GM12878 (cell line): ENCODE results near the gene SLX4IP. TPM values are rescaled to one million over a fixed set of nuclear protein-coding genes. Genes with fewer than 3 reads are reported as not detected.

Experiments
- ATAC-seq: fragments of 200-7000 bp; cut with Tn5 transposase; 3 replicates; pipeline ENCODE4 v1.9.1; 2020; ENCODE audit warnings: mild to moderate bottlenecking, moderate library complexity
- BruUV-seq: library from RNA; stranded (reverse); fragments of 400-500 nt; replicated peaks from 2 replicates; lab custom pipeline; 2021; lab: Mats Ljungman, UMichigan
- CTCF ChIA-PET: fragments of 300-600 bp; sonication (Branson Sonifier 250); formaldehyde crosslinking; extraction: SDS; loops from one replicate; lab custom pipeline; 2021; ENCODE audit warnings: inconsistent platforms; lab: Yijun Ruan, JAX
- POLR2A ChIA-PET: fragments of 350-600 bp; formaldehyde crosslinking; extraction: SDS; loops from one replicate; lab custom pipeline; 2021; ENCODE audit warnings: inconsistent platforms; lab: Charles Lee
- RAD21 ChIA-PET: fragments of 300-600 bp; sonication (Branson Sonifier 250); formaldehyde crosslinking; loops from one replicate; lab custom pipeline; 2023; ENCODE audit warnings: antibody characterized with exemption; ENCODE audit not compliant: unreplicated experiment; lab: Charles Lee
- SMC1A ChIA-PET: fragments of 300-600 bp; sonication (Branson Sonifier 250); formaldehyde crosslinking; loops from one replicate; lab custom pipeline; 2023; ENCODE audit not compliant: unreplicated experiment, uncharacterized antibody; lab: Charles Lee
- DNase-seq: peaks from one replicate; pipeline ENCODE4 v3.0.0-alpha.2; 2011; ENCODE audit warnings: low read depth, low spot score
- FAIRE-seq: peaks from 3 replicates; lab custom pipeline; 2011; peaks lifted over from hg19 to GRCh38; lab: Jason Lieb, UNC
- H2AFZ ChIP-seq: 2 replicates; pipeline ENCODE4 v1.6.0; 2011; ENCODE audit warnings: low read depth, low read length, control low read depth; ENCODE audit not compliant: control insufficient read depth
- H3K27ac ChIP-seq: 2 replicates; pipeline ENCODE4 v1.5.1; 2011; ENCODE audit warnings: control low read depth; ENCODE audit not compliant: control insufficient read depth, insufficient read depth
- H3K27me3 ChIP-seq, 2 experiments: replicated peaks in 1 of 2; 2 replicates each; pipeline versions ENCODE4 v1.6.0 to v1.6.1; 2011; ENCODE audit warnings: low read length in 1 of 2; ENCODE audit not compliant: control insufficient read depth in 2 of 2, insufficient read depth in 2 of 2
- H3K36me3 ChIP-seq, 2 experiments: 2 replicates each; pipeline ENCODE4 v1.5.1; 2011; ENCODE audit warnings: low read length in 1 of 2; ENCODE audit not compliant: control insufficient read depth in 2 of 2, insufficient read depth in 2 of 2
- H3K4me1 ChIP-seq: 2 replicates; pipeline ENCODE4 v1.6.1; 2011; ENCODE audit warnings: mild to moderate bottlenecking, low read length, moderate library complexity, mixed read lengths; ENCODE audit not compliant: control insufficient read depth, insufficient read depth
- H3K4me2 ChIP-seq: 2 replicates; pipeline ENCODE4 v1.6.0; 2011; ENCODE audit warnings: control low read depth; ENCODE audit not compliant: control insufficient read depth, insufficient read depth
- H3K4me3 ChIP-seq: fragments of 200-600 bp; sonication (generic); 2 replicates; pipeline ENCODE4 v1.5.1; 2016
- H3K79me2 ChIP-seq: 2 replicates; pipeline ENCODE4 v1.6.0; 2011; ENCODE audit warnings: low read length; ENCODE audit not compliant: control insufficient read depth, insufficient read depth
- H3K9ac ChIP-seq: 2 replicates; pipeline ENCODE4 v1.8.0; 2011; ENCODE audit warnings: low read length, control low read depth, mixed read lengths; ENCODE audit not compliant: control insufficient read depth, insufficient read depth
- H3K9me3 ChIP-seq: replicated peaks from 3 replicates; pipeline ENCODE4 v1.5.1; 2011; ENCODE audit warnings: mild to moderate bottlenecking, low read length; ENCODE audit not compliant: control insufficient read depth, insufficient read depth
- H4K20me1 ChIP-seq: 2 replicates; pipeline ENCODE4 v1.6.0; 2011; ENCODE audit not compliant: control insufficient read depth, insufficient read depth
- CREB1 ChIP-seq: IDR thresholded peaks from 2 replicates; pipeline ENCODE4 v1.6.1; 2012; ENCODE audit warnings: low read depth, mild to moderate bottlenecking, inconsistent platforms
- FOXK2 ChIP-seq: fragments of 450-650 bp; IDR thresholded peaks from 2 replicates; pipeline ENCODE4 v1.6.1; 2017; ENCODE audit warnings: mild to moderate bottlenecking, moderate library complexity
- JUNB ChIP-seq: IDR thresholded peaks from 2 replicates; pipeline ENCODE4 v1.6.1; 2016; ENCODE audit warnings: antibody characterized with exemption, mild to moderate bottlenecking
- MEF2A ChIP-seq: IDR thresholded peaks from 2 replicates; pipeline ENCODE4 v1.6.1; 2011; ENCODE audit warnings: low read depth, mild to moderate bottlenecking, low read length, moderate library complexity; ENCODE audit not compliant: insufficient read depth
- MYC ChIP-seq: IDR thresholded peaks from 2 replicates; pipeline ENCODE4 v1.6.1; 2011; ENCODE audit warnings: mild to moderate bottlenecking, low read length, moderate library complexity, inconsistent platforms; ENCODE audit not compliant: insufficient read depth, insufficient replicate concordance, insufficient read length, severe bottlenecking
- PAX5 ChIP-seq: IDR thresholded peaks from 2 replicates; pipeline ENCODE4 v1.6.1; 2011; ENCODE audit warnings: low read depth, low read length, borderline replicate concordance
- PAX8 ChIP-seq: fragments of 450-650 bp; IDR thresholded peaks from 2 replicates; pipeline ENCODE4 v1.6.1; 2017; ENCODE audit warnings: mild to moderate bottlenecking, moderate library complexity
- SREBF2 ChIP-seq: IDR thresholded peaks from 2 replicates; pipeline ENCODE4 v1.6.1; 2012; ENCODE audit warnings: mild to moderate bottlenecking, low read length
- TCF12 ChIP-seq: IDR thresholded peaks from 2 replicates; pipeline ENCODE4 v1.6.1; 2011; ENCODE audit warnings: low read depth, mild to moderate bottlenecking, low read length
- WGBS: methylation state at CpG from one replicate; pipeline ENCODE4 v1.1.6; 2016; ENCODE audit warnings: low lambda C conversion rate; ENCODE audit not compliant: insufficient replicate concordance, insufficient coverage; ENCODE audit errors: missing lambda C conversion rate; 5-methylcytosine and 5-hydroxymethylcytosine counted together
- in situ Hi-C: fragments of 300-500 bp; cut with MboI; formaldehyde crosslinking; loops from 9 replicates; pipeline ENCODE4 v1.14.3; 2018; ENCODE audit warnings: mixed read lengths
- intact Hi-C: fragments of 100-400 bp; cut with micrococcal nuclease; formaldehyde crosslinking; loops from one replicate; pipeline ENCODE4 v1.14.2; 2022; ENCODE audit not compliant: unreplicated experiment
- polyA plus RNA-seq, 11 experiments: library from polyadenylated mRNA; depleted of rRNA in 4 of 11; unstranded in 6 of 11; stranded (reverse) in 5 of 11; fragments of >200 nt; fragmentation: Nextera tagmentation in 4 of 11; fragmentation: Illumina TruSeq in 1 of 11; extraction: Ambion mirVana in 4 of 11; extraction: Trizol in 1 of 11; gene quantifications; 1 replicate in 1 of 11; 2 replicates in 10 of 11; pipeline versions ENCODE4 v1.2.1 to v1.2.3, GENCODE V29; 2011 to 2016; ENCODE audit warnings: inconsistent platforms in 2 of 11, missing spikeins in 2 of 11, low read depth in 1 of 11
- total RNA-seq, 4 experiments: library from RNA; depleted of rRNA in 3 of 4; stranded (reverse); fragments of >200 nt in 3 of 4; fragmentation: Illumina TruSeq in 1 of 4; extraction: Trizol in 1 of 4; gene quantifications; 2 replicates each; pipeline versions ENCODE4 v1.2.1 to v1.2.3, GENCODE V29; 2013 to 2021
- TF ChIP-seq, protein P1 (sequence below): fragments of 450-650 bp; IDR thresholded peaks from 2 replicates; pipeline ENCODE4 v1.6.1; 2016; ENCODE audit warnings: mild to moderate bottlenecking, moderate library complexity, borderline replicate concordance
- TF ChIP-seq, protein P2 (sequence below): fragments of 450-650 bp; IDR thresholded peaks from 2 replicates; pipeline ENCODE4 v1.6.1; 2016; ENCODE audit warnings: mild to moderate bottlenecking
- TF ChIP-seq, protein P3 (sequence below): IDR thresholded peaks from 2 replicates; pipeline ENCODE4 v1.6.1; 2012; ENCODE audit warnings: low read depth, low read length, improper control_type of control experiment
- TF ChIP-seq, protein P4 (sequence below): fragments of 450-650 bp; formaldehyde crosslinking; IDR thresholded peaks from 2 replicates; pipeline ENCODE4 v1.5.0; 2022; ENCODE audit warnings: mild to moderate bottlenecking, missing genetic modification characterization

Gene SLX4IP
- total and polyA plus RNA-seq, 10 of the 15 experiments (the other 5 are each of a cell fraction or from before 2014, with no cell fraction given) = 2.2 to 11.0 (median 6.3) TPM

DNA sequence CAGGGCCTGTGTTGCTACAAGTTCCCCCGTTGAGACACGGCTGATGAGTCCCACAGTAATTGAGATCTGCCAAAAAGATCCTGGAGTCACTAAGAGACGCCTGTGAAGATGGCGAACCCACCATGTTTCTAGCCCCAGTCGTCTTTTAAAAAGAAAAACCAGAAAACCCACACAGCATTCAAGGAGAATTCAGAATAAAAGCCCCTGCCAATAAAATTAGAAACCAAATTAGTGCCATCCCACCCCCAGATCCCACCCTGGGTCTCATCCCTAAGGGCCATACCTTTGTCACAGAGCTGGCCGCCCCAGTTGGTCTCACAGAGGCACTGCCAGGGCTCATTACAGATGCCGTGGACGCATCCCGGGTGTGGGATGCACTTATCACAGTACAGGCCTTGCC is 217.1 kb downstream of the SLX4IP start (continued):
- TF ChIP-seq PAX5 (no peak), FOXK2 (no peak)
- TF ChIP-seq, protein P1, sequence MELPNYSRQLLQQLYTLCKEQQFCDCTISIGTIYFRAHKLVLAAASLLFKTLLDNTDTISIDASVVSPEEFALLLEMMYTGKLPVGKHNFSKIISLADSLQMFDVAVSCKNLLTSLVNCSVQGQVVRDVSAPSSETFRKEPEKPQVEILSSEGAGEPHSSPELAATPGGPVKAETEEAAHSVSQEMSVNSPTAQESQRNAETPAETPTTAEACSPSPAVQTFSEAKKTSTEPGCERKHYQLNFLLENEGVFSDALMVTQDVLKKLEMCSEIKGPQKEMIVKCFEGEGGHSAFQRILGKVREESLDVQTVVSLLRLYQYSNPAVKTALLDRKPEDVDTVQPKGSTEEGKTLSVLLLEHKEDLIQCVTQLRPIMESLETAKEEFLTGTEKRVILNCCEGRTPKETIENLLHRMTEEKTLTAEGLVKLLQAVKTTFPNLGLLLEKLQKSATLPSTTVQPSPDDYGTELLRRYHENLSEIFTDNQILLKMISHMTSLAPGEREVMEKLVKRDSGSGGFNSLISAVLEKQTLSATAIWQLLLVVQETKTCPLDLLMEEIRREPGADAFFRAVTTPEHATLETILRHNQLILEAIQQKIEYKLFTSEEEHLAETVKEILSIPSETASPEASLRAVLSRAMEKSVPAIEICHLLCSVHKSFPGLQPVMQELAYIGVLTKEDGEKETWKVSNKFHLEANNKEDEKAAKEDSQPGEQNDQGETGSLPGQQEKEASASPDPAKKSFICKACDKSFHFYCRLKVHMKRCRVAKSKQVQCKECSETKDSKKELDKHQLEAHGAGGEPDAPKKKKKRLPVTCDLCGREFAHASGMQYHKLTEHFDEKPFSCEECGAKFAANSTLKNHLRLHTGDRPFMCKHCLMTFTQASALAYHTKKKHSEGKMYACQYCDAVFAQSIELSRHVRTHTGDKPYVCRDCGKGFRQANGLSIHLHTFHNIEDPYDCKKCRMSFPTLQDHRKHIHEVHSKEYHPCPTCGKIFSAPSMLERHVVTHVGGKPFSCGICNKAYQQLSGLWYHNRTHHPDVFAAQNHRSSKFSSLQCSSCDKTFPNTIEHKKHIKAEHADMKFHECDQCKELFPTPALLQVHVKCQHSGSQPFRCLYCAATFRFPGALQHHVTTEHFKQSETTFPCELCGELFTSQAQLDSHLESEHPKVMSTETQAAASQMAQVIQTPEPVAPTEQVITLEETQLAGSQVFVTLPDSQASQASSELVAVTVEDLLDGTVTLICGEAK = no peak

DNA sequence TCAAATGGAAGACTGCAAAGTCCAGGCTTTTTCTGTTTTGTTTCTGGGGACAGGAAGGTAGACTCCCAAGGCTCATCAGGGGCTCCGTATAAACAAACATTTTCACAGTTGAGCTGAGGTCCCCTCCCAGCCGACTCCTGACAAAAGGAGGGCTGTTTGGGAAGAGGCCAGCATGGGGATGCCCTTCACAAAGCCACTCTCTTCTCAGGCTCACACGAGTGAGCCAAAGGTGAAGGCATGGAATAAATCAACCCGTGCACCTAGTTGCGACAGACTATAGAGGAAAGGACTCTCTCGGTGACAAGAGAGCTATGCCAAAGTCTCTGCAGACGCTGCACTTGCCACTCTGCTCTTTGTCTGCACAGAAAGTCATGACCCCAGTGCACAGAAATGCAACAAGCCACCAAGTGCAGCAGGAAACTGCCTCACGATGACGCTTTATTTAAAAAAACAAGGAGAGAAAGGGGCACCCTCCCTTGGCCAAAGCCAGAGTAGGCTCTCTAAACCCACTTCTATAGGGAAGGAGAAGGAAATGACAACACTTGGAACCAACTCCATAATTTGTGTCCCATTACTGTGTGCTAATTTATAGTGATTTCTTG is 217.7 kb downstream of the SLX4IP start:
- peaks cover 14% of the 10 kb centered on the region for H3K4me1 ChIP-seq
- ChIA-PET CTCF (no interaction called here), SMC1A (interaction anchor here (0.7 to 1.9 kb wide), 2 partner anchors 10 to 504 kb away, joined by 3 to 4 read pairs; no protein-coding TSS in a partner anchor), RAD21 (interaction anchor here (0.9 kb wide), 1 partner anchor 139 kb away, joined by 3 read pairs; no protein-coding TSS in a partner anchor), POLR2A (no interaction called here)
- H4K20me1 ChIP-seq = no peaks in the 10 kb centered on the region
- in situ Hi-C loops (no loop called here), intact Hi-C loops (no loop called here)
- WGBS = 84% methylated on average over 9 of the region's 9 CpGs
- TF ChIP-seq MYC (no peak), PAX8 (no peak), CREB1 (no peak), MEF2A (no peak), SREBF2 (no peak), TCF12 (no peak), JUNB (no peak)
- TF ChIP-seq, protein P2, sequence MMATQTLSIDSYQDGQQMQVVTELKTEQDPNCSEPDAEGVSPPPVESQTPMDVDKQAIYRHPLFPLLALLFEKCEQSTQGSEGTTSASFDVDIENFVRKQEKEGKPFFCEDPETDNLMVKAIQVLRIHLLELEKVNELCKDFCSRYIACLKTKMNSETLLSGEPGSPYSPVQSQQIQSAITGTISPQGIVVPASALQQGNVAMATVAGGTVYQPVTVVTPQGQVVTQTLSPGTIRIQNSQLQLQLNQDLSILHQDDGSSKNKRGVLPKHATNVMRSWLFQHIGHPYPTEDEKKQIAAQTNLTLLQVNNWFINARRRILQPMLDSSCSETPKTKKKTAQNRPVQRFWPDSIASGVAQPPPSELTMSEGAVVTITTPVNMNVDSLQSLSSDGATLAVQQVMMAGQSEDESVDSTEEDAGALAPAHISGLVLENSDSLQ = no peak
- TF ChIP-seq, protein P3, sequence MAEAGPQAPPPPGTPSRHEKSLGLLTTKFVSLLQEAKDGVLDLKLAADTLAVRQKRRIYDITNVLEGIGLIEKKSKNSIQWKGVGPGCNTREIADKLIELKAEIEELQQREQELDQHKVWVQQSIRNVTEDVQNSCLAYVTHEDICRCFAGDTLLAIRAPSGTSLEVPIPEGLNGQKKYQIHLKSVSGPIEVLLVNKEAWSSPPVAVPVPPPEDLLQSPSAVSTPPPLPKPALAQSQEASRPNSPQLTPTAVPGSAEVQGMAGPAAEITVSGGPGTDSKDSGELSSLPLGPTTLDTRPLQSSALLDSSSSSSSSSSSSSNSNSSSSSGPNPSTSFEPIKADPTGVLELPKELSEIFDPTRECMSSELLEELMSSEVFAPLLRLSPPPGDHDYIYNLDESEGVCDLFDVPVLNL = no peak
- TF ChIP-seq, protein P4, sequence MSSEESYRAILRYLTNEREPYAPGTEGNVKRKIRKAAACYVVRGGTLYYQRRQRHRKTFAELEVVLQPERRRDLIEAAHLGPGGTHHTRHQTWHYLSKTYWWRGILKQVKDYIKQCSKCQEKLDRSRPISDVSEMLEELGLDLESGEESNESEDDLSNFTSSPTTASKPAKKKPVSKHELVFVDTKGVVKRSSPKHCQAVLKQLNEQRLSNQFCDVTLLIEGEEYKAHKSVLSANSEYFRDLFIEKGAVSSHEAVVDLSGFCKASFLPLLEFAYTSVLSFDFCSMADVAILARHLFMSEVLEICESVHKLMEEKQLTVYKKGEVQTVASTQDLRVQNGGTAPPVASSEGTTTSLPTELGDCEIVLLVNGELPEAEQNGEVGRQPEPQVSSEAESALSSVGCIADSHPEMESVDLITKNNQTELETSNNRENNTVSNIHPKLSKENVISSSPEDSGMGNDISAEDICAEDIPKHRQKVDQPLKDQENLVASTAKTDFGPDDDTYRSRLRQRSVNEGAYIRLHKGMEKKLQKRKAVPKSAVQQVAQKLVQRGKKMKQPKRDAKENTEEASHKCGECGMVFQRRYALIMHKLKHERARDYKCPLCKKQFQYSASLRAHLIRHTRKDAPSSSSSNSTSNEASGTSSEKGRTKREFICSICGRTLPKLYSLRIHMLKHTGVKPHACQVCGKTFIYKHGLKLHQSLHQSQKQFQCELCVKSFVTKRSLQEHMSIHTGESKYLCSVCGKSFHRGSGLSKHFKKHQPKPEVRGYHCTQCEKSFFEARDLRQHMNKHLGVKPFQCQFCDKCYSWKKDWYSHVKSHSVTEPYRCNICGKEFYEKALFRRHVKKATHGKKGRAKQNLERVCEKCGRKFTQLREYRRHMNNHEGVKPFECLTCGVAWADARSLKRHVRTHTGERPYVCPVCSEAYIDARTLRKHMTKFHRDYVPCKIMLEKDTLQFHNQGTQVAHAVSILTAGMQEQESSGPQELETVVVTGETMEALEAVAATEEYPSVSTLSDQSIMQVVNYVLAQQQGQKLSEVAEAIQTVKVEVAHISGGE (CRISPR knock-in tag) = no peak
- H3K4me3 ChIP-seq = no peak overlapping the region
- no peak overlapping the region for H2AFZ ChIP-seq
- no peak for ATAC-seq
- no peaks in the 10 kb centered on the region for H3K79me2 ChIP-seq
- no peaks in the 10 kb centered on the region for H3K9me3 ChIP-seq
- H3K9ac ChIP-seq = no peak overlapping the region
- H3K4me2 ChIP-seq = no peak overlapping the region
- no peak for FAIRE-seq
- peaks cover 2 to 6% of the 10 kb centered on the region in 2 experiments; a peak in 3 of 4 replicates for H3K36me3 ChIP-seq
- no peak for DNase-seq
- H3K27ac ChIP-seq = no peak overlapping the region
- no TSS peak for BruUV-seq
- H3K27me3 ChIP-seq = no peaks in the 10 kb centered on the region
